ENCODE results near the gene LIF.

DNA sequence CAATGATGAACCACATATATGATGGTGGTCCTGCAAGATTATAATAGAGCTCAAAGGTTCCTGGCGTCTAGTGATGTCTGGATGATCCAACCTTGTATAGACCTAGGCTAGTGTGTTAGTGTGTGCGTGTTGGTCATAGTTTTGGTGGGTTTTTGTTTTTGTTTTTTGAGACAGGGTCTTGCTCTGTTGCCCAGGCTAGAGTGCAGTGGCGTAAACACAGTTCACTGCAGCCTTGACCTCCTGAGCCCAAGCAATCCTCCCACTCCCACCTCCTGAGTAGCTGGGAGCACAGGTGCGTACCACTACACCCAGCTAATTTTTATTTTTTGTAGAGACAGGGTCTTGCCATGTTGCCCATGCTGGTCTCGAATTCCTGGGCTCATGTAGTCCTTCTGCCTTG is 33.4 kb upstream of the LIF start:
- TF ChIP-seq, protein P1, sequence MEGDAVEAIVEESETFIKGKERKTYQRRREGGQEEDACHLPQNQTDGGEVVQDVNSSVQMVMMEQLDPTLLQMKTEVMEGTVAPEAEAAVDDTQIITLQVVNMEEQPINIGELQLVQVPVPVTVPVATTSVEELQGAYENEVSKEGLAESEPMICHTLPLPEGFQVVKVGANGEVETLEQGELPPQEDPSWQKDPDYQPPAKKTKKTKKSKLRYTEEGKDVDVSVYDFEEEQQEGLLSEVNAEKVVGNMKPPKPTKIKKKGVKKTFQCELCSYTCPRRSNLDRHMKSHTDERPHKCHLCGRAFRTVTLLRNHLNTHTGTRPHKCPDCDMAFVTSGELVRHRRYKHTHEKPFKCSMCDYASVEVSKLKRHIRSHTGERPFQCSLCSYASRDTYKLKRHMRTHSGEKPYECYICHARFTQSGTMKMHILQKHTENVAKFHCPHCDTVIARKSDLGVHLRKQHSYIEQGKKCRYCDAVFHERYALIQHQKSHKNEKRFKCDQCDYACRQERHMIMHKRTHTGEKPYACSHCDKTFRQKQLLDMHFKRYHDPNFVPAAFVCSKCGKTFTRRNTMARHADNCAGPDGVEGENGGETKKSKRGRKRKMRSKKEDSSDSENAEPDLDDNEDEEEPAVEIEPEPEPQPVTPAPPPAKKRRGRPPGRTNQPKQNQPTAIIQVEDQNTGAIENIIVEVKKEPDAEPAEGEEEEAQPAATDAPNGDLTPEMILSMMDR (IDR thresholded peaks at IDR 0.05), result no peak
- no peak for TF ChIP-seq SIN3A (IDR thresholded peaks at IDR 0.05; ENCODE audit: borderline replicate concordance, low read depth, low read length)
- no peak for TF ChIP-seq TAF1 (IDR thresholded peaks at IDR 0.05; ENCODE audit: borderline replicate concordance, low read depth, low read length)
- no peak for TF ChIP-seq FOXJ3 (CRISPR knock-in tag; IDR thresholded peaks at IDR 0.05)
- TF ChIP-seq YY1 (IDR thresholded peaks at IDR 0.05; ENCODE audit: low read depth), result no peak
- no peak for TF ChIP-seq POLR2AphosphoS5 (IDR thresholded peaks at IDR 0.05; ENCODE audit: low read depth, low read length)
- no peak for TF ChIP-seq EP300 (IDR thresholded peaks at IDR 0.05; ENCODE audit: borderline replicate concordance in 1 of 2, low read depth in 1 of 2, low read length in 1 of 2)

Data from SK-N-SH (cell line).